Ishikawa (cell line): Measurements from ENCODE around the gene TEAD1.

Experiments
- CEBPB ChIP-seq: IDR thresholded peaks from 2 replicates; pipeline ENCODE4 v1.6.1; 2012
- EGR1 ChIP-seq: IDR thresholded peaks from 2 replicates; pipeline ENCODE4 v1.6.1; 2012
- EP300 ChIP-seq: IDR thresholded peaks from 2 replicates; pipeline ENCODE4 v1.6.1; 2012; ENCODE audit warnings: borderline replicate concordance
- NFIC ChIP-seq: IDR thresholded peaks from 2 replicates; pipeline ENCODE4 v1.6.1; 2012
- RAD21 ChIP-seq: IDR thresholded peaks from 2 replicates; pipeline ENCODE4 v1.6.1; 2012; ENCODE audit warnings: low read depth
- YY1 ChIP-seq: IDR thresholded peaks from 2 replicates; pipeline ENCODE4 v1.6.1; 2012; ENCODE audit warnings: low read depth

- no peak for TF ChIP-seq RAD21
- no peak for TF ChIP-seq NFIC
- no peak for TF ChIP-seq EP300
- no peak for TF ChIP-seq EGR1
- no peak for TF ChIP-seq YY1
- TF ChIP-seq CEBPB = no peak
Measured at GRCh38 chr11:12642806-12643428, 31.3 kb upstream of the TEAD1 start.
